Measurements from ENCODE around the gene MBD2.

The MBD2 gene

DNA sequence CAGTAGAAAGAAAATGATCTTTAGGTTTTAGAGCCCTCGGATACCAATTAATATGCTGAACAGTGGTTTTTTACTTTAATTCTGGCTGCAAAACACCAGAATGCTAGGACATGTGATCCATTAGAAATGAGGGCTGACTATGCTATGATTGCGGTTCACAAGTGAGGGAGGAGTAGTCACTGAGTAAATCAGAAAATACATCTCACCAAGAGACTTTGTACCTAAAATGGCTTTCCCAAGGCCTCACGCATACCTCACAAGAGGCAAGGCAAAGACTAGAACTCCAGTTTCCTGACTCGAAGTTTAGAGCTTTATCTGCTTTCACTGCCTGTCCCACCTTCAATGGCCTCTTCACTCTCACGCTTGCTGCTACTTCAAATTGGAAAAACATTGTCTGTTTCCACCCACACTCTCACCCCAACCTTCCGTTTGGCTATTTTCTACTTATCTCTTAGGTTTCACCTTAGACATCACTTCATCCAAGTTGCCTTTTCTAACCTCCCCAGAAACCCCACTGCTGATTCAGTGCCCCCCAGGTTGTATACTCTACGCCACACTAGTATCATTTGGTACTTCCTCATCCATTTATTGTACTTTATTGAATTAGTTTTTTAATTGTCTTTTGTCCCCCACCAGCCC lies 5.1 kb upstream of the MBD2 start (continued):
- TF ChIP-seq ZNF645 (tag by site-specific recombination; IDR thresholded peaks at IDR 0.05) (no peak), ZNF555 (tag by site-specific recombination; conservative IDR thresholded peaks at IDR 0.05) (no peak)

GRCh38 chr18:54228364-54228763 lies 3.9 kb upstream of the MBD2 start:
- Histone ChIP-seq H3K9me3 (ENCODE audit: control insufficient read depth, insufficient read depth, low read depth, low read length) (no peaks in the 10 kb centered on the region), H3K36me3 (ENCODE audit: control insufficient read depth in 2 of 2, insufficient read depth in 1 of 2, low read length in 2 of 2) (no peaks in the 10 kb centered on the region), H3K4me3 (ENCODE audit: low read depth, low read length) (no peak overlapping the region), H3K27ac (ENCODE audit: extremely low read depth, low read depth, low read length) (no peak overlapping the region), H3K4me1 (ENCODE audit: control insufficient read depth, insufficient read depth, low read length) (peaks cover 3% of the 10 kb centered on the region; the same call in 1 of the 2 replicates)
- POLR2A ChIA-PET: no interaction called here
- TF ChIP-seq ZNF623 (tag by site-specific recombination; IDR thresholded peaks at IDR 0.05): no peak
- TF ChIP-seq ZNF354C (tag by site-specific recombination; IDR thresholded peaks at IDR 0.05; ENCODE audit: borderline replicate concordance, low read depth): no peak
- TF ChIP-seq, protein P1, sequence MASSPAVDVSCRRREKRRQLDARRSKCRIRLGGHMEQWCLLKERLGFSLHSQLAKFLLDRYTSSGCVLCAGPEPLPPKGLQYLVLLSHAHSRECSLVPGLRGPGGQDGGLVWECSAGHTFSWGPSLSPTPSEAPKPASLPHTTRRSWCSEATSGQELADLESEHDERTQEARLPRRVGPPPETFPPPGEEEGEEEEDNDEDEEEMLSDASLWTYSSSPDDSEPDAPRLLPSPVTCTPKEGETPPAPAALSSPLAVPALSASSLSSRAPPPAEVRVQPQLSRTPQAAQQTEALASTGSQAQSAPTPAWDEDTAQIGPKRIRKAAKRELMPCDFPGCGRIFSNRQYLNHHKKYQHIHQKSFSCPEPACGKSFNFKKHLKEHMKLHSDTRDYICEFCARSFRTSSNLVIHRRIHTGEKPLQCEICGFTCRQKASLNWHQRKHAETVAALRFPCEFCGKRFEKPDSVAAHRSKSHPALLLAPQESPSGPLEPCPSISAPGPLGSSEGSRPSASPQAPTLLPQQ (tag by site-specific recombination; IDR thresholded peaks at IDR 0.05): no peak
- TF ChIP-seq YY2 (tag by site-specific recombination; IDR thresholded peaks at IDR 0.05): no peak
- CTCF ChIA-PET: interaction anchor here (0.6 kb wide), 1 partner anchor 23 kb away, joined by 3 read pairs; no protein-coding TSS in a partner anchor

DNA sequence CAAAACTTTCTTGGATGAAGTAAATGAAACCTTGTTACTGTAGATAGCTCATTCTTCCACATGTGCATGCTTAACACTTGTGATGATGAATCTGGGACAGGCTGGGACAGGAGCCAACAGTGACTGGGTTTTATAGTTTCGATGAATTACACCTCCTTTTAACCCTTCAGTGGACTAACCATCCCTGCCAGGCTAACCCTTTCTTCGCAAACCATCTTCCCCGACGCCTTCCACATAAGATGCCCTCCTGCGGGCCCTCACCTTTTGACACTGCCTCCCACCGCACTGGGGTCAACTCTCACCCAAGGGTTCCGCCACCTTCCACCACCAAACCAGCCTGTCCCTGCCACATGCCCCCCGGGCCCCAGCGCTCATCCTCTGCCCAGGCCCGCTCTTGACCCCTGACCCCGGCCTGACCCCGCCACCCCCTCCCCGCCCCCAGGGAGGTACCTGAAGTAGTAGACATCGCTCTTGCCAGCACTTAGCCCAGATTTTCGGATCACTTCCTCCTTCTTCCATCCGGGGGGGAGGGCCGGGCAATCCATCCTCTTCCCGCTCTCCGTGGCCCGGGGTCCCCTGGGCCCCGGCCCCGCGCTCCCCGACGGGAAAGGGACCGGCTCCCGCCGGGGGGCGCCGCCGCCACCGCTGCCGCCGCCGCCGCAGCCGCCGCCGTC lies 764 bp downstream of the MBD2 start:
- ChIA-PET CTCF (interaction anchor here (0.6 to 1.2 kb wide), 9 partner anchors 14 to 873 kb away, joined by 3 to 4 read pairs (median 3); no protein-coding TSS in a partner anchor), POLR2A (interaction anchor here (0.9 to 1.7 kb wide), 5 partner anchors 10 to 134 kb away, joined by 3 to 19 read pairs (median 4); partner anchors contain the start of genes C18orf54, POLI and STARD6)
- peak overlapping the region; percentile 68 for H3K4me3 ChIP-seq (ENCODE audit: low read depth, low read length)
- H3K4me1 ChIP-seq (ENCODE audit: control insufficient read depth, insufficient read depth, low read length): peaks cover 25% of the 10 kb centered on the region
- no peaks in the 10 kb centered on the region for H3K9me3 ChIP-seq (ENCODE audit: control insufficient read depth, insufficient read depth, low read depth, low read length)
- peak overlapping the region; percentile 83 for H3K27ac ChIP-seq (ENCODE audit: extremely low read depth, low read depth, low read length)
- no peaks in the 10 kb centered on the region; a peak in 1 of 3 replicates for H3K36me3 ChIP-seq (ENCODE audit: control insufficient read depth in 2 of 2, insufficient read depth in 1 of 2, low read length in 2 of 2)
- 0 out of 2 replicates have a peak, but pooled peaks have one; percentile 13 for TF ChIP-seq SCRT1 (tag by site-specific recombination; IDR thresholded peaks at IDR 0.05; ENCODE audit: borderline replicate concordance)
- no peak for TF ChIP-seq ZNF777 (tag by site-specific recombination; IDR thresholded peaks at IDR 0.05; ENCODE audit: borderline replicate concordance)
- TF ChIP-seq BCL11A (tag by site-specific recombination; IDR thresholded peaks at IDR 0.05; ENCODE audit: low read depth): peak; percentile 83
- peak; percentile 61; the same call in 1 of the 2 replicates for TF ChIP-seq ZNF843 (tag by site-specific recombination; IDR thresholded peaks at IDR 0.05)
- peak; percentile 71 for TF ChIP-seq SP7 (tag by site-specific recombination; IDR thresholded peaks at IDR 0.05)
- peak; percentile 41; the same call in 1 of the 2 replicates for TF ChIP-seq ZNF629 (tag by site-specific recombination; IDR thresholded peaks at IDR 0.05)
- TF ChIP-seq, protein P2, sequence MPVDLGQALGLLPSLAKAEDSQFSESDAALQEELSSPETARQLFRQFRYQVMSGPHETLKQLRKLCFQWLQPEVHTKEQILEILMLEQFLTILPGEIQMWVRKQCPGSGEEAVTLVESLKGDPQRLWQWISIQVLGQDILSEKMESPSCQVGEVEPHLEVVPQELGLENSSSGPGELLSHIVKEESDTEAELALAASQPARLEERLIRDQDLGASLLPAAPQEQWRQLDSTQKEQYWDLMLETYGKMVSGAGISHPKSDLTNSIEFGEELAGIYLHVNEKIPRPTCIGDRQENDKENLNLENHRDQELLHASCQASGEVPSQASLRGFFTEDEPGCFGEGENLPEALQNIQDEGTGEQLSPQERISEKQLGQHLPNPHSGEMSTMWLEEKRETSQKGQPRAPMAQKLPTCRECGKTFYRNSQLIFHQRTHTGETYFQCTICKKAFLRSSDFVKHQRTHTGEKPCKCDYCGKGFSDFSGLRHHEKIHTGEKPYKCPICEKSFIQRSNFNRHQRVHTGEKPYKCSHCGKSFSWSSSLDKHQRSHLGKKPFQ (tag by site-specific recombination; IDR thresholded peaks at IDR 0.05): no peak
- TF ChIP-seq ZBTB8A (tag by site-specific recombination; IDR thresholded peaks at IDR 0.05): peak; percentile 50
- 0 out of 2 replicates have a peak, but pooled peaks have one; percentile 22 for TF ChIP-seq ZBTB17 (tag by site-specific recombination; IDR thresholded peaks at IDR 0.05)
- TF ChIP-seq ZNF23 (tag by site-specific recombination; IDR thresholded peaks at IDR 0.05; ENCODE audit: borderline replicate concordance): no peak
- TF ChIP-seq ZBTB48 (tag by site-specific recombination; IDR thresholded peaks at IDR 0.05): peak; percentile 49; the same call in 1 of the 2 replicates
- TF ChIP-seq, protein P3, sequence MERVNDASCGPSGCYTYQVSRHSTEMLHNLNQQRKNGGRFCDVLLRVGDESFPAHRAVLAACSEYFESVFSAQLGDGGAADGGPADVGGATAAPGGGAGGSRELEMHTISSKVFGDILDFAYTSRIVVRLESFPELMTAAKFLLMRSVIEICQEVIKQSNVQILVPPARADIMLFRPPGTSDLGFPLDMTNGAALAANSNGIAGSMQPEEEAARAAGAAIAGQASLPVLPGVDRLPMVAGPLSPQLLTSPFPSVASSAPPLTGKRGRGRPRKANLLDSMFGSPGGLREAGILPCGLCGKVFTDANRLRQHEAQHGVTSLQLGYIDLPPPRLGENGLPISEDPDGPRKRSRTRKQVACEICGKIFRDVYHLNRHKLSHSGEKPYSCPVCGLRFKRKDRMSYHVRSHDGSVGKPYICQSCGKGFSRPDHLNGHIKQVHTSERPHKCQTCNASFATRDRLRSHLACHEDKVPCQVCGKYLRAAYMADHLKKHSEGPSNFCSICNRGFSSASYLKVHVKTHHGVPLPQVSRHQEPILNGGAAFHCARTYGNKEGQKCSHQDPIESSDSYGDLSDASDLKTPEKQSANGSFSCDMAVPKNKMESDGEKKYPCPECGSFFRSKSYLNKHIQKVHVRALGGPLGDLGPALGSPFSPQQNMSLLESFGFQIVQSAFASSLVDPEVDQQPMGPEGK (tag by site-specific recombination; IDR thresholded peaks at IDR 0.05): peak; percentile 61
- no peak for TF ChIP-seq ZNF830 (tag by site-specific recombination; IDR thresholded peaks at IDR 0.05; ENCODE audit: low read depth)
- TF ChIP-seq KLF17 (tag by site-specific recombination; IDR thresholded peaks at IDR 0.05): peak; percentile 65; the same call in 1 of the 2 replicates
- TF ChIP-seq, protein P4, sequence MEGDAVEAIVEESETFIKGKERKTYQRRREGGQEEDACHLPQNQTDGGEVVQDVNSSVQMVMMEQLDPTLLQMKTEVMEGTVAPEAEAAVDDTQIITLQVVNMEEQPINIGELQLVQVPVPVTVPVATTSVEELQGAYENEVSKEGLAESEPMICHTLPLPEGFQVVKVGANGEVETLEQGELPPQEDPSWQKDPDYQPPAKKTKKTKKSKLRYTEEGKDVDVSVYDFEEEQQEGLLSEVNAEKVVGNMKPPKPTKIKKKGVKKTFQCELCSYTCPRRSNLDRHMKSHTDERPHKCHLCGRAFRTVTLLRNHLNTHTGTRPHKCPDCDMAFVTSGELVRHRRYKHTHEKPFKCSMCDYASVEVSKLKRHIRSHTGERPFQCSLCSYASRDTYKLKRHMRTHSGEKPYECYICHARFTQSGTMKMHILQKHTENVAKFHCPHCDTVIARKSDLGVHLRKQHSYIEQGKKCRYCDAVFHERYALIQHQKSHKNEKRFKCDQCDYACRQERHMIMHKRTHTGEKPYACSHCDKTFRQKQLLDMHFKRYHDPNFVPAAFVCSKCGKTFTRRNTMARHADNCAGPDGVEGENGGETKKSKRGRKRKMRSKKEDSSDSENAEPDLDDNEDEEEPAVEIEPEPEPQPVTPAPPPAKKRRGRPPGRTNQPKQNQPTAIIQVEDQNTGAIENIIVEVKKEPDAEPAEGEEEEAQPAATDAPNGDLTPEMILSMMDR (tag by site-specific recombination; IDR thresholded peaks at IDR 0.05): no peak
- peak; percentile 69 for TF ChIP-seq ZNF501 (tag by site-specific recombination; IDR thresholded peaks at IDR 0.05)

Measured in HEK293 (cell line).